WI38 (cell line): ENCODE results near the gene DTNB.

ENCODE experiments used
- H3K4me3 ChIP-seq: 2 replicates; pipeline ENCODE4 v1.5.1; 2011; ENCODE audit warnings: low read depth, mild to moderate bottlenecking, control low read depth, low read length
- TF ChIP-seq, protein P1 (sequence below): IDR thresholded peaks from 2 replicates; pipeline ENCODE4 v1.5.1; 2012; ENCODE audit warnings: low read depth, mild to moderate bottlenecking, control low read depth, low read length

The DTNB gene

DNA sequence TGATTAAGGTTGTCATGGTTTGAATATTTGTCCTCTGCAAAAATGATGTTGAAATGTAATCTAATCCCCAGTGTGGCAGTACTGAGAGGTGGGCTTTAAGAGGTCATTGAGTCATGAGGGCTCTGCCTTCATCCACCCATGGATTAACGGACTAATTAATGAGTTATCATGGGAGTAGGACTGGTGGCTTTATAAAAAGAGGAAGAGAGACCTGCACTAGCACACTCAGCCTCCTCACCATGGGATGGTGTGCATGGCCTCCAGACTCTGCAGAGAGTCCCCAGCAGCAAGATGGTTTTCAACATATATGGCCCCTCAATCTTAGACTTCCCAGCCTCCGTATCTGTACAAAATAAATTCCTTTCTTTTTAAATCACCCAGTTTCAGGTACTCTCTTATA is 41.0 kb downstream of the DTNB start:
- TF ChIP-seq, protein P1, sequence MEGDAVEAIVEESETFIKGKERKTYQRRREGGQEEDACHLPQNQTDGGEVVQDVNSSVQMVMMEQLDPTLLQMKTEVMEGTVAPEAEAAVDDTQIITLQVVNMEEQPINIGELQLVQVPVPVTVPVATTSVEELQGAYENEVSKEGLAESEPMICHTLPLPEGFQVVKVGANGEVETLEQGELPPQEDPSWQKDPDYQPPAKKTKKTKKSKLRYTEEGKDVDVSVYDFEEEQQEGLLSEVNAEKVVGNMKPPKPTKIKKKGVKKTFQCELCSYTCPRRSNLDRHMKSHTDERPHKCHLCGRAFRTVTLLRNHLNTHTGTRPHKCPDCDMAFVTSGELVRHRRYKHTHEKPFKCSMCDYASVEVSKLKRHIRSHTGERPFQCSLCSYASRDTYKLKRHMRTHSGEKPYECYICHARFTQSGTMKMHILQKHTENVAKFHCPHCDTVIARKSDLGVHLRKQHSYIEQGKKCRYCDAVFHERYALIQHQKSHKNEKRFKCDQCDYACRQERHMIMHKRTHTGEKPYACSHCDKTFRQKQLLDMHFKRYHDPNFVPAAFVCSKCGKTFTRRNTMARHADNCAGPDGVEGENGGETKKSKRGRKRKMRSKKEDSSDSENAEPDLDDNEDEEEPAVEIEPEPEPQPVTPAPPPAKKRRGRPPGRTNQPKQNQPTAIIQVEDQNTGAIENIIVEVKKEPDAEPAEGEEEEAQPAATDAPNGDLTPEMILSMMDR = no peak

DNA sequence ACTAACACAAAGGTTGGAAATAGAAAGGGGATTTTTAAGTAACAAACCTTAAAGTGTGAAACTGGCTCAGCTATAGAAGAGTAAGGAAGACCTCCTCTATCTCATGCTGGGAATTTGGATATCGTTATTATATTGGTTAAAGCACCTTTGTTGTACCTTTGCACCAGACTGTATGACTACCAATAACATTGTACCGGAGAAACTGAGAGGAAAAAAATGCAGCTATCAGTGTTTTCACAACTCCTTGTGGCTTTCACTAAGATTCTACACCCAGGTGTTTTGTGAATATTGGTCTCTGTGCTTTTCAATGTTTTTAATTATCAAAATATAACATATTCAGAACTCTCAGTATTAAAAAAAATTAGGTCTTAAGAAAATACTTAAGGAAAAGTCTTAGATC is 48.7 kb downstream of the DTNB start:
- TF ChIP-seq, protein P1 = no peak
- no peak overlapping the region for H3K4me3 ChIP-seq

More for the DNA sequence above, 41.0 kb downstream of the DTNB start:
- H3K4me3 ChIP-seq = no peak overlapping the region

DNA sequence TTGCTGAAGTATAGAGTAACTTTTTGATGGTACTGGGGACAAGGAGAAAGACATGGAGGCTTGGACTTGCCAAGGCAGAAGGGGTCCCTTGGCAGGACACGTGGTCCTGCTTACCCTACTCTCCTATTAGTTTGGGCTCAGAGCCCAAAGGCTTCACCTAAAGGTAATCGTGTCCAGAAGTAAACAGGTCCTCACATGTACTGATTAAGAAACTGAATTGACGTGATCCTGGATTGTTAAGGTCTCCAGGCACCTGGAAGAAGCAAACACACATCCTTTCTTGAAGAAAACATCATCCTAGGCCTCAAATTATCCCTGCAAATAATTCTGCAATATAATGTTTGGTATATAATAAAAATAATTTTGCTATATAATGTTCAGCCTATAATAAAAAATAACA is 50.0 kb downstream of the DTNB start:
- TF ChIP-seq, protein P1 = no peak
- H3K4me3 ChIP-seq = no peak overlapping the region

DNA sequence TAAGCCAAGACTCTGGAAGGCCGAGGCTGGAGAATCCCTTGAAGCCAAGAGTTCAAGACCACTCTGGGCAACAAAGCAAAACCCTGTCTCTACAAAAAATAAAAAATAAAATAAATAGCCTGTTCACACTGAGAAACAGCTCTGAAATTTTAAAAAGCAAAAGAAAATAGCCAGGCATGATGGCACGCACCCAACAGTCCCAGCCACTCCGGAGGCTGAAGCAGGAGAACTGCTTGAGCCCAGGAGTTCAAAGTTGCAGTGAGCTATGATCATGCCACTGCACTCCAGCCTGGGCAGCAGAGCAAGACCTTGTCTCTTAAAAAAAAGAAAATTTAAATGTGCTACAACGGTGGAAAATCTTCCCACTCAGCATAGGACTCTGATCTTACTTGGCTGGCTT is 52.7 kb downstream of the DTNB start:
- TF ChIP-seq, protein P1 = no peak
- no peak overlapping the region for H3K4me3 ChIP-seq

DNA sequence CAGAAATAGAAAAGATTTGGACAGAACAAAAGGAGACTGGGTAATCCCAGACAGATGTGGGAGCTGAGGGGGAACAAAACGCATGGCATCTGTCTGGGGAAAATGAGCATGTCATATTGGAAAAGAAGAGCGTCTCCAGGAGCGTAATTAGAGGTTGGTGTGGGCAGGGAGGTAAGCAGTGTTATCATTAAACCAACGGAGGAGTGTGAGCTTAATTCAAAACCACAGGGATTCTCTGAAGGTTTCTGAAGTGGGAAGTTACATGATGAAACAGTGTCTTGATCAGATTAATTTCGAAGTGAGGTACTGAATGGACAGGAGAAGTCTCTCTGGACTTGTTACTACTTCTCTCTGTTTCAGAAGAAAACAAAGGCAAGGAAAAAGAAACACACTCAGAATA is 53.3 kb downstream of the DTNB start:
- H3K4me3 ChIP-seq = no peak overlapping the region
- TF ChIP-seq, protein P1 = no peak

DNA sequence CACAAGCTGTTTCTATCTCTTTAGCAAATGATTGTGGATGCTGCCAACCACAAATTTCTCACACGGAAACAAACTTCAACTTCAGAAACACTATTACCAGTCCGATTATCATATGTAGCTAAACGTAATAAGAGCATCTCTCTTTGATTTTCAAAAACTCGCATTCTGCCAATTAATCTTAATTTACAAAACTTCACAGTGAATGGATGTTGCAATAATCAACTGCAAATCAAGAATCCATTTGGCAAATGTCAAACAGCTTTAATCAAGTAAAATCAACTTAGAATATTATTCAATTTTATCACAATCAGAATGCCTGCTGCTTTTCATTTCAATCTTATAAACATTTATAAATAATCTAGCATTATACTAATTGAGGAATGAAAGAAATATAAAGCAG is 54.2 kb downstream of the DTNB start:
- no peak overlapping the region for H3K4me3 ChIP-seq

DNA sequence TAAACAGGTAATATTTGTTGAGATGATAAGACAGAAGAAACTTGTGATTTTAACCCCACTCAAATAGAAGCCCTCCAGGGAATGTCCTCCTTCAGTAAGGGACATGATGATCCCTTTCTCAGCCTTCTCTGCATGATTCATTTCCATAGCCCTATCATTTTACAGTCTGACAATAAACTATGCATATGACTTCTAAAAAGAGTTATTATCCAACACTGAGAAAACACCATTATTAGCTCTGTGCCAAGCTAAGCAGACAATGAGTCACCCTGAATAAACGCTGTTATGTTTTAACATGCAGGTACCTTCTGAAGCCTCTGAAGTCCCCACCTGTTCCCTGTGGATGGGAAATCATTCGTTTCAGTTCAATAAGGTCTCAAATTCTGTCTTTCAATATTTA is 54.7 kb downstream of the DTNB start:
- TF ChIP-seq, protein P1 = no peak
- no peak overlapping the region for H3K4me3 ChIP-seq

More for the DNA sequence above, 54.2 kb downstream of the DTNB start:
- TF ChIP-seq, protein P1 = no peak
